Measurements from ENCODE around the gene AKAP6. TPM values are rescaled to one million over a fixed set of nuclear protein-coding genes. Genes with fewer than 3 reads are reported as not detected.

The AKAP6 gene
- total and polyA plus RNA-seq, 2 experiments from 2014 or later: 0.38 to 0.42 TPM

- no peak for TF ChIP-seq JUNB (IDR thresholded peaks at IDR 0.05; ENCODE audit: unreplicated experiment)
- no peak for TF ChIP-seq EZH2 (IDR thresholded peaks at IDR 0.05; ENCODE audit: low read depth, unreplicated experiment)
- no peak for TF ChIP-seq ZNF114 (CRISPR knock-in tag; IDR thresholded peaks at IDR 0.05)
- TF ChIP-seq STAT1 (IDR thresholded peaks at IDR 0.05; ENCODE audit: unreplicated experiment): no peak
Measured at GRCh38 chr14:32453857-32454810, 125.0 kb downstream of the AKAP6 start (continued).

GRCh38 chr14:32457213-32457920, 128.3 kb downstream of the AKAP6 start:
- ATAC-seq (no peak), DNase-seq (ENCODE audit: low spot score) (no peak)
- no peak for TF ChIP-seq NANOG (IDR thresholded peaks at IDR 0.05; ENCODE audit: borderline replicate concordance)
- no peak for TF ChIP-seq CTCF (conservative IDR thresholded peaks at IDR 0.05; ENCODE audit: low read depth in 2 of 2)
- H3K36me3 Mint-ChIP-seq (ENCODE audit: low read depth): no peaks in the 10 kb centered on the region; the same call in 1 of the 3 replicates
- H3K9me3 Mint-ChIP-seq: peaks cover 9% of the 10 kb centered on the region
- no peaks in the 10 kb centered on the region for H4K20me1 ChIP-seq (replicated peaks; ENCODE audit: insufficient read depth)
- H3K4me3 Mint-ChIP-seq: no peak overlapping the region
- H2AFZ ChIP-seq: peak overlapping the region; percentile 58; the same call in 1 of the 2 replicates
- H3K4me1 Mint-ChIP-seq: peaks cover 7% of the 10 kb centered on the region; the same call in 2 of the 3 replicates
- H3K27ac Mint-ChIP-seq: no peak overlapping the region
- H3K27me3 ChIP-seq (ENCODE audit: insufficient read depth): no peaks in the 10 kb centered on the region
- no peaks in the 10 kb centered on the region for H3K79me2 ChIP-seq (replicated peaks; ENCODE audit: insufficient read depth)
- H3K4me1 ChIP-seq (ENCODE audit: insufficient read depth): peaks cover 13% of the 10 kb centered on the region
- H3K4me2 ChIP-seq: 0 out of 2 replicates have a peak overlapping the region, but pooled peaks have one; percentile 25
- no peaks in the 10 kb centered on the region for H3K36me3 ChIP-seq (ENCODE audit: insufficient read depth)
- H3K4me3 ChIP-seq: no peak overlapping the region
- no peak overlapping the region for H3K27ac ChIP-seq (ENCODE audit: low read depth)
- H3F3A ChIP-seq (replicated peaks; ENCODE audit: low read depth): no peaks in the 10 kb centered on the region
- H3K27me3 Mint-ChIP-seq (ENCODE audit: insufficient read depth, low read depth, poor library complexity): peaks cover 2% of the 10 kb centered on the region
- no peaks in the 10 kb centered on the region for H3K9me2 ChIP-seq (ENCODE audit: insufficient read depth)

GRCh38 chr14:32458720-32459119, 129.6 kb downstream of the AKAP6 start:
- H3K4me1 Mint-ChIP-seq: peaks cover 7% of the 10 kb centered on the region; the same call in 2 of the 3 replicates
- no peak for DNase-seq (ENCODE audit: low spot score)
- H3K36me3 Mint-ChIP-seq (ENCODE audit: low read depth): no peaks in the 10 kb centered on the region; the same call in 1 of the 3 replicates
- Histone ChIP-seq H3F3A (replicated peaks; ENCODE audit: low read depth) (no peaks in the 10 kb centered on the region), H3K36me3 (ENCODE audit: insufficient read depth) (no peaks in the 10 kb centered on the region), H3K27ac (ENCODE audit: low read depth) (no peak overlapping the region), H3K4me3 (no peak overlapping the region), H3K79me2 (replicated peaks; ENCODE audit: insufficient read depth) (no peaks in the 10 kb centered on the region), H4K20me1 (replicated peaks; ENCODE audit: insufficient read depth) (no peaks in the 10 kb centered on the region), H2AFZ (no peak overlapping the region), H3K27me3 (ENCODE audit: insufficient read depth) (no peaks in the 10 kb centered on the region), H3K9me2 (ENCODE audit: insufficient read depth) (no peaks in the 10 kb centered on the region), H3K4me2 (peak overlapping the region; percentile 25), H3K4me1 (ENCODE audit: insufficient read depth) (peaks cover 13% of the 10 kb centered on the region)
- ATAC-seq: no peak
- H3K4me3 Mint-ChIP-seq: no peak overlapping the region
- peaks cover 13% of the 10 kb centered on the region for H3K9me3 Mint-ChIP-seq
- no peak overlapping the region for H3K27ac Mint-ChIP-seq
- peaks cover 2% of the 10 kb centered on the region for H3K27me3 Mint-ChIP-seq (ENCODE audit: insufficient read depth, low read depth, poor library complexity)
- TF ChIP-seq EZH2 (IDR thresholded peaks at IDR 0.05; ENCODE audit: low read depth, unreplicated experiment): no peak
- no peak for TF ChIP-seq ZNF462 (CRISPR knock-in tag; IDR thresholded peaks at IDR 0.05)

Data from GM23338 (cell line).